ENCODE results near the gene PTPRE.

DNA sequence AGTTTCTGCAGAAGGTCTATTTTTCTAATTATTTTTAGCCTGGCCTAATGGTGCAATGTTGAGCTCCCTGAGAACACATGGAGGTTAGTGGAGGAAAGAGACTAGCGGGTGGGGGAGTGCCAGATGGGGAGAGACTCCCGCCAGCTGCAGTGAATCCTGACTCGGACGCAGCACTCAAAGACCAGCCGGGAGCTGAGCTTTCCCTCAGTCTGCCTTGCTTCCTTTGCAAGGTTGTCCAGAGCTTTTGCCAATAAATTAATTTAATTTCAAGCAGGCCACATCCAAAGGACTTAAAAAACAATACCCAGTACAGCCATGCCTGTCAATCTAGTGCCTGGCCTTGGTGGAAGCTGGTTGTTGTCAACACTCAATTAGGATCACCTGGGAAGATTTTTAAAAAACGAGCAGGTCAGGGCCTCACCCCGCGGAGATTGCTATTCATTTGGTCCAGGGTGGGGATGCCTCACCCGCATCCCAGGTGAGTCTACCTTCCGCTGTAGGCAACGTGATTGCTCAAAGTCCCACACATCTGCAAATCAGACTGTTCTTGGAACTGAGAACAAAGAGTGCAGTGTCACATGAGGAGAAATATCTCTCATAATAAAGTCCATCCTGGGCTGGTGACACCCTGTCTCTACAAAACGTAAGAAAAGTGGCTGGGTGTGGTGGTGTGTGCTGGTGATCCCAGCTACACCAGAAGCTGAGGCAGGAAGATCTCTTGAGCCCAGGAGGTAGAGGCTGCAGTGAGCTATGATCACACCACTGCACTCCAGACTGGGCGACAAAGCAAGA lies 18.2 kb upstream of the PTPRE start:
- no peak for TF ChIP-seq EP300 (conservative IDR thresholded peaks at IDR 0.05; ENCODE audit: poor library complexity, severe bottlenecking)
- TF ChIP-seq TAF1 (IDR thresholded peaks at IDR 0.05; ENCODE audit: low read depth): no peak
- TF ChIP-seq, protein P1, sequence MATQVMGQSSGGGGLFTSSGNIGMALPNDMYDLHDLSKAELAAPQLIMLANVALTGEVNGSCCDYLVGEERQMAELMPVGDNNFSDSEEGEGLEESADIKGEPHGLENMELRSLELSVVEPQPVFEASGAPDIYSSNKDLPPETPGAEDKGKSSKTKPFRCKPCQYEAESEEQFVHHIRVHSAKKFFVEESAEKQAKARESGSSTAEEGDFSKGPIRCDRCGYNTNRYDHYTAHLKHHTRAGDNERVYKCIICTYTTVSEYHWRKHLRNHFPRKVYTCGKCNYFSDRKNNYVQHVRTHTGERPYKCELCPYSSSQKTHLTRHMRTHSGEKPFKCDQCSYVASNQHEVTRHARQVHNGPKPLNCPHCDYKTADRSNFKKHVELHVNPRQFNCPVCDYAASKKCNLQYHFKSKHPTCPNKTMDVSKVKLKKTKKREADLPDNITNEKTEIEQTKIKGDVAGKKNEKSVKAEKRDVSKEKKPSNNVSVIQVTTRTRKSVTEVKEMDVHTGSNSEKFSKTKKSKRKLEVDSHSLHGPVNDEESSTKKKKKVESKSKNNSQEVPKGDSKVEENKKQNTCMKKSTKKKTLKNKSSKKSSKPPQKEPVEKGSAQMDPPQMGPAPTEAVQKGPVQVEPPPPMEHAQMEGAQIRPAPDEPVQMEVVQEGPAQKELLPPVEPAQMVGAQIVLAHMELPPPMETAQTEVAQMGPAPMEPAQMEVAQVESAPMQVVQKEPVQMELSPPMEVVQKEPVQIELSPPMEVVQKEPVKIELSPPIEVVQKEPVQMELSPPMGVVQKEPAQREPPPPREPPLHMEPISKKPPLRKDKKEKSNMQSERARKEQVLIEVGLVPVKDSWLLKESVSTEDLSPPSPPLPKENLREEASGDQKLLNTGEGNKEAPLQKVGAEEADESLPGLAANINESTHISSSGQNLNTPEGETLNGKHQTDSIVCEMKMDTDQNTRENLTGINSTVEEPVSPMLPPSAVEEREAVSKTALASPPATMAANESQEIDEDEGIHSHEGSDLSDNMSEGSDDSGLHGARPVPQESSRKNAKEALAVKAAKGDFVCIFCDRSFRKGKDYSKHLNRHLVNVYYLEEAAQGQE (IDR thresholded peaks at IDR 0.05; ENCODE audit: borderline replicate concordance): no peak
- TF ChIP-seq POLR2AphosphoS5 (IDR thresholded peaks at IDR 0.05): no peak
- TF ChIP-seq, protein P2, sequence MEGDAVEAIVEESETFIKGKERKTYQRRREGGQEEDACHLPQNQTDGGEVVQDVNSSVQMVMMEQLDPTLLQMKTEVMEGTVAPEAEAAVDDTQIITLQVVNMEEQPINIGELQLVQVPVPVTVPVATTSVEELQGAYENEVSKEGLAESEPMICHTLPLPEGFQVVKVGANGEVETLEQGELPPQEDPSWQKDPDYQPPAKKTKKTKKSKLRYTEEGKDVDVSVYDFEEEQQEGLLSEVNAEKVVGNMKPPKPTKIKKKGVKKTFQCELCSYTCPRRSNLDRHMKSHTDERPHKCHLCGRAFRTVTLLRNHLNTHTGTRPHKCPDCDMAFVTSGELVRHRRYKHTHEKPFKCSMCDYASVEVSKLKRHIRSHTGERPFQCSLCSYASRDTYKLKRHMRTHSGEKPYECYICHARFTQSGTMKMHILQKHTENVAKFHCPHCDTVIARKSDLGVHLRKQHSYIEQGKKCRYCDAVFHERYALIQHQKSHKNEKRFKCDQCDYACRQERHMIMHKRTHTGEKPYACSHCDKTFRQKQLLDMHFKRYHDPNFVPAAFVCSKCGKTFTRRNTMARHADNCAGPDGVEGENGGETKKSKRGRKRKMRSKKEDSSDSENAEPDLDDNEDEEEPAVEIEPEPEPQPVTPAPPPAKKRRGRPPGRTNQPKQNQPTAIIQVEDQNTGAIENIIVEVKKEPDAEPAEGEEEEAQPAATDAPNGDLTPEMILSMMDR (IDR thresholded peaks at IDR 0.05; ENCODE audit: poor library complexity, severe bottlenecking): no peak
- no peak for TF ChIP-seq MXI1 (conservative IDR thresholded peaks at IDR 0.05; ENCODE audit: poor library complexity, severe bottlenecking)
- TF ChIP-seq EZH2 (IDR thresholded peaks at IDR 0.05; ENCODE audit: borderline replicate concordance, insufficient read depth, low read length, poor library complexity, severe bottlenecking): no peak
- TF ChIP-seq RAD21 (conservative IDR thresholded peaks at IDR 0.05): no peak
- no peak for TF ChIP-seq SMC3 (conservative IDR thresholded peaks at IDR 0.05; ENCODE audit: poor library complexity)

Measured in neural cell (in vitro differentiated cells).